Measurements from ENCODE around the gene C1orf174. TPM values are rescaled to one million over a fixed set of nuclear protein-coding genes. Genes with fewer than 3 reads are reported as not detected.

Gene C1orf174
- total RNA-seq, 4 donors from 2014 or later, result 12.7 to 22.6 (median 17.7) TPM

DNA sequence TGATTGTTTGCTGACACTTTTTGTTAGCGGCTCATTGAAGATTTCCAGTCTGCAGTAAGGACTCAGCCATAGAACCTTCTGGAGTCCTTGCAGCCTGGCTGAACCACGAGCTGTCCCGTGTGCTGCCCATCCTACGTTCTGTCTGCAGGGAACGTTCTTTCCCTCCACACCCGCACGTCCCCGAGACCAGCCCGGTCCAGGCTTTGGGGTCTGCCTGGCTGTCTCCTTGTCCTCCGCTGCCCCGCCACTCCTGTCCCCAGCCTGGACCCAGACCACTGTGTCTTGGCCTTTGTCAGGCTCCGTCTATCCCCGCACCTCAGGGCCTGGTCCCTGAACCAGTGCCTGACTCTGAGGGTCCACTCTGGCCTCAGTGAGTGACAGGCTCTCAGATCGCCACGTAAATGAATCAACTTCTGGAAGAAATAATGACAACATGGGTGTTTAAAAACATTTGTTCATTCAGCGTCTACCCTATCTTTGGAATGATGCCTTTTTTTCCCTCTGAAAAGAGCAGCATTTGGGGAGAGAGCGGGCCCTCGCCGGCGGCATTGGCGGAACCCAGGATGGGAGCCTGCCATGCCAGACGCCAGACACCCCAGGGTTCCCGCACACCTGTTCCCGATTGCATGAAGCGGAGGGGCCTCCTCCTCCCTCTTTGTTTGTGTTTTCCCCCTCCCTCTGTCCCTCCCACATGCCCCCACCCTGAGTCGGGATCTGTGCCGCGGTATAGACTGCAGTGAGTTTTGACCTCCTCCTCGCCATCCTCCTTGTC, 43.9 kb upstream of the C1orf174 start:
- DNase-seq (ENCODE audit: low spot score in 2 of 2), result no peak
- intact Hi-C loops (cut with DNase I; ENCODE audit: low total_unique reads), result no loop called here
- 63 to 74% methylated on average over 29 of the region's 29 CpGs for WGBS, 2 donors
- no peak for TF ChIP-seq POLR2A (IDR thresholded peaks at IDR 0.05)
- TF ChIP-seq, protein P1, sequence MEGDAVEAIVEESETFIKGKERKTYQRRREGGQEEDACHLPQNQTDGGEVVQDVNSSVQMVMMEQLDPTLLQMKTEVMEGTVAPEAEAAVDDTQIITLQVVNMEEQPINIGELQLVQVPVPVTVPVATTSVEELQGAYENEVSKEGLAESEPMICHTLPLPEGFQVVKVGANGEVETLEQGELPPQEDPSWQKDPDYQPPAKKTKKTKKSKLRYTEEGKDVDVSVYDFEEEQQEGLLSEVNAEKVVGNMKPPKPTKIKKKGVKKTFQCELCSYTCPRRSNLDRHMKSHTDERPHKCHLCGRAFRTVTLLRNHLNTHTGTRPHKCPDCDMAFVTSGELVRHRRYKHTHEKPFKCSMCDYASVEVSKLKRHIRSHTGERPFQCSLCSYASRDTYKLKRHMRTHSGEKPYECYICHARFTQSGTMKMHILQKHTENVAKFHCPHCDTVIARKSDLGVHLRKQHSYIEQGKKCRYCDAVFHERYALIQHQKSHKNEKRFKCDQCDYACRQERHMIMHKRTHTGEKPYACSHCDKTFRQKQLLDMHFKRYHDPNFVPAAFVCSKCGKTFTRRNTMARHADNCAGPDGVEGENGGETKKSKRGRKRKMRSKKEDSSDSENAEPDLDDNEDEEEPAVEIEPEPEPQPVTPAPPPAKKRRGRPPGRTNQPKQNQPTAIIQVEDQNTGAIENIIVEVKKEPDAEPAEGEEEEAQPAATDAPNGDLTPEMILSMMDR (IDR thresholded peaks at IDR 0.05), result no peak
- H3K4me3 ChIP-seq (ENCODE audit: low read depth, poor library complexity, severe bottlenecking), result no peak overlapping the region

DNA sequence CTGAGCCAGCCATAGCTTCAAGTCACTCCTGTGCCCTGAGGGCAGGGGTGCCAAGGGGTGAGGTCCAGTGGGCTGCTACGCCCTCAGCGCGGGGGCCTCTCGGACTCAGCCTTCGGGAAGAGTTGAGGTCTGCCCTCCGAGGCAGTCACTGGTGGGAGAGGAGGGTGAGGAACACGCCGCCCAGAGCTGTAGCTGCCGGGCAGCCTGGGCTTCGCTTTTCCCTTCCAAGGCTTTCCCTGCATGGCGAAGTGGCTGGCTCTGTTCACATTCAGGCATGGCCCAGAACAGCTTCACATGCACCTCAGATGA, 43.0 kb upstream of the C1orf174 start:
- no peak for DNase-seq (ENCODE audit: low spot score in 2 of 2)
- H3K4me3 ChIP-seq (ENCODE audit: low read depth, poor library complexity, severe bottlenecking), result no peak overlapping the region
- TF ChIP-seq POLR2A (IDR thresholded peaks at IDR 0.05), result no peak
- TF ChIP-seq, protein P1 (IDR thresholded peaks at IDR 0.05), result no peak
- 73 to 78% methylated on average over 11 of the region's 11 CpGs for WGBS, 2 donors
- intact Hi-C loops (cut with DNase I; ENCODE audit: low total_unique reads), result no loop called here

DNA sequence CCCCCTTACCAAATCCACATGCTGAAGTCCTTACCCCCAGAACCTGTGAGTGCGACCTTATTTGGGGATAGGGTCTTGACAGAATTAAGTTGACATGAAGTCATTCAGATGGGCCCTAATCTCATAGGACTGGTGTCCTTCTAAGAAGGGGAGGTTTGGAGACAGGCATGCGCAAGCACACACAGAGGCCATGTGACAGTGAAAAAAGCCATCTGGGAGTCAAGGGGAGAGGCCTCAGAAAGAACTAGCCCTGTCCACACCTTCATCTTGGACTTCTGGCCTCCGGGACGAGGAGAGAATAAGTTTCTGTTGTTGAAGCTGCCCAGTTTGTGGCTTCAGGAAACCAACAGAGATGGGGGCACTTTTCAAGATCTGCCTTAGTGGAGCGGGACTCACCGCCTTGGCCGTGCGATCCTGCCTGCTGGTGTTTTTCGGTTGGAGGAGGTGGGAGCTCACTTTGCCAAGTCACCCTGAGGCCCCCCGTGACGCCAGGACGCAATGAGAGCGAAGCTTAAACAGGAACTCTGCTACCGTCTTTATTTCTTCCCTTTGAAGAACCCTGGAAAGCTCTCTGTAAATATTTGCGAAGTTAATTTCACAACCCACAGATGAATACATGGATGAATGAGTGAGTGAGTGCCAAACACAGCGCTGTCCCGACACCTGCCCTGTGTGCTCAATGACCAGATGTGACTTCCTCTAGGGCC, 42.5 kb upstream of the C1orf174 start:
- intact Hi-C loops (cut with DNase I; ENCODE audit: low total_unique reads), result no loop called here
- WGBS, 2 donors, result 60 to 77% methylated on average over 17 of the region's 17 CpGs
- DNase-seq (ENCODE audit: low spot score in 2 of 2), result no peak
- H3K4me3 ChIP-seq (ENCODE audit: low read depth, poor library complexity, severe bottlenecking), result no peak overlapping the region
- no peak for TF ChIP-seq POLR2A (IDR thresholded peaks at IDR 0.05)
- TF ChIP-seq, protein P1 (IDR thresholded peaks at IDR 0.05), result no peak

DNA sequence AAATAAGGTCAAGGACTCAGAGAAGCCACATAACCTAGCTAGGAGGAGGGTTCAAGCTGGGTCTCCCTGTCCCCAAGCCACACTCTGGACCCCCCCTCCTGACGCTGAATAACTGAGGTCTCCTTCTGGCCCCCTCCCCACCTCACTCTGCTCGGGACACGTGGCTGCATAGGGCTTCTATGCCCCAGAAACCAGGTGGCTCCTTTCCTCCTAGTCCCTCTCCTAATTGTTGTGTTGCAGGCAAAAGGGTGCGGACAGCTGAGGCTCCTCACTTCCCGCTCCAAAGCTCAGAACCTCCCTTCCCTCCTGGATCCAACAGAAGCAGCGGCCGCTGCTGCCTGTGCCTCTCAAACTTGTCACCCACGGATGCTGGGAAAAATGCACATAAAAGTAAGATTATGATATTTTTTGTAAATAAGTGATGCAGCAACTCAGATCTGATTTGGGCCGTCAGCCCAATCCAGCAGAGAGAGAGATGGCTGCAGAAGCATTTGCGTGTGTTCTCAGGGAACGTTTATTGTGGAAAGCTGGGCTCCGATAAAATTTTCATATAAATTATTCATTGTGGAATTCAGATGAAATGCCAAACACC, 40.8 kb upstream of the C1orf174 start:
- WGBS, 2 donors, result 46 to 50% methylated on average over 12 of the region's 12 CpGs
- H3K4me3 ChIP-seq (ENCODE audit: low read depth, poor library complexity, severe bottlenecking), result no peak overlapping the region
- TF ChIP-seq, protein P1 (IDR thresholded peaks at IDR 0.05), result no peak
- TF ChIP-seq POLR2A (IDR thresholded peaks at IDR 0.05), result no peak
- intact Hi-C loops (cut with DNase I; ENCODE audit: low total_unique reads), result no loop called here
- DNase-seq (ENCODE audit: low spot score in 2 of 2), result no peak

DNA sequence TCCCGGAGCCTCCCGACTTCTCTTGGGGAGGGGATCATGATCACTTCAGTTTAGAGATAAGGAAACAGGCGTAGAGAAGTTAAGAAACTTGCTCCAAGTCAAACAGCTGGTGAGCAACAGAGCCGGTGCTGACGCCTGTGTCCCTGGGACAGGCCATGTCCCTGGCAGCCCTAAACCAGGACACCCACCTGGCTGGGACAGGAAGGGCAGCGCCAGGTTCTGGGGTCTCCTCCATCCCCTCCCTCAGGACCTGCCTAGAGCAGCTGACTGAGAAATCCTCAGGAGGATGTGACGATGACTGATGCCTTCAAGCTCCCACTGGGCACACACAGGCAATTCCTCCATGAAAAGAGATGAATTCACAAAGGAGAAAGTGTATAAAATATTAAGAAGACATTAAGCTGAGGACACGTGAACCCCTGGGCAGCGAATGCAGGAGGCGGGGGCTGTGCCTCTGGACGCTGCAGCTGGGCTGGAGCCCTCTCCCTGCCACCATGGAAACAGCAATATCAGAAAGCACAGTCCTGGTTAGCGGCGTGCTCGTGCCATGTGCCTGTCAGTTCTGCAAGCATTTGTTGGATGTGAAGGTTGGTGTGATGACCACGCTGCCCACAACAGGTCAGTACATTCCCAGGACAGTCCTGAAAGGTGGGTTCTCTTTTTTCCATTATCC, 40.1 kb upstream of the C1orf174 start:
- no peak overlapping the region for H3K4me3 ChIP-seq (ENCODE audit: low read depth, poor library complexity, severe bottlenecking)
- intact Hi-C loops (cut with DNase I; ENCODE audit: low total_unique reads), result no loop called here
- no peak for DNase-seq (ENCODE audit: low spot score in 2 of 2)
- TF ChIP-seq POLR2A (IDR thresholded peaks at IDR 0.05), result no peak
- TF ChIP-seq, protein P1 (IDR thresholded peaks at IDR 0.05), result no peak
- 55 to 64% methylated on average over 15 of the region's 15 CpGs for WGBS, 2 donors
